Loucy (cell line): ENCODE results near the gene GTF2F2.

ENCODE experiments used
- EZH2phosphoT487 ChIP-seq: fragments of 200-600 bp; IDR thresholded peaks from 2 replicates; pipeline ENCODE4 v1.6.1; 2018; ENCODE audit warnings: antibody characterized with exemption, mild to moderate bottlenecking, moderate library complexity, borderline replicate concordance
- TF ChIP-seq, protein P1 (sequence below): fragments of 200-600 bp; sonication (generic); conservative IDR thresholded peaks from 2 replicates; pipeline ENCODE4 v1.5.1; 2014; ENCODE audit warnings: mild to moderate bottlenecking, antibody characterized with exemption, low read length

- TF ChIP-seq, protein P1, sequence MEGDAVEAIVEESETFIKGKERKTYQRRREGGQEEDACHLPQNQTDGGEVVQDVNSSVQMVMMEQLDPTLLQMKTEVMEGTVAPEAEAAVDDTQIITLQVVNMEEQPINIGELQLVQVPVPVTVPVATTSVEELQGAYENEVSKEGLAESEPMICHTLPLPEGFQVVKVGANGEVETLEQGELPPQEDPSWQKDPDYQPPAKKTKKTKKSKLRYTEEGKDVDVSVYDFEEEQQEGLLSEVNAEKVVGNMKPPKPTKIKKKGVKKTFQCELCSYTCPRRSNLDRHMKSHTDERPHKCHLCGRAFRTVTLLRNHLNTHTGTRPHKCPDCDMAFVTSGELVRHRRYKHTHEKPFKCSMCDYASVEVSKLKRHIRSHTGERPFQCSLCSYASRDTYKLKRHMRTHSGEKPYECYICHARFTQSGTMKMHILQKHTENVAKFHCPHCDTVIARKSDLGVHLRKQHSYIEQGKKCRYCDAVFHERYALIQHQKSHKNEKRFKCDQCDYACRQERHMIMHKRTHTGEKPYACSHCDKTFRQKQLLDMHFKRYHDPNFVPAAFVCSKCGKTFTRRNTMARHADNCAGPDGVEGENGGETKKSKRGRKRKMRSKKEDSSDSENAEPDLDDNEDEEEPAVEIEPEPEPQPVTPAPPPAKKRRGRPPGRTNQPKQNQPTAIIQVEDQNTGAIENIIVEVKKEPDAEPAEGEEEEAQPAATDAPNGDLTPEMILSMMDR, result no peak
- TF ChIP-seq EZH2phosphoT487, result no peak
Observed at GRCh38 chr13:45276913-45277312, 156.6 kb downstream of the GTF2F2 start.
